ENCODE data around the gene TH. TPM values are rescaled to one million over a fixed set of nuclear protein-coding genes. Genes with fewer than 3 reads are reported as not detected.

Gene TH
- total RNA-seq, 4 donors from 2014 or later = 0.27 TPM; not detected in 2

- Histone ChIP-seq H3K36me3 (no peaks in the 10 kb centered on the region), H3K4me1 (no peaks in the 10 kb centered on the region), H3K27ac (no peak overlapping the region), H3K4me3 (no peak overlapping the region), H3K27me3 (peaks cover 92% of the 10 kb centered on the region), H3K9me3 (no peaks in the 10 kb centered on the region)
- TF ChIP-seq POLR2A (IDR thresholded peaks at IDR 0.05) = no peak
- TF ChIP-seq EP300 (IDR thresholded peaks at IDR 0.05) = no peak
- no peak for TF ChIP-seq POLR2AphosphoS5 (IDR thresholded peaks at IDR 0.05)
- TF ChIP-seq CTCF (IDR thresholded peaks at IDR 0.05) = no peak
- ATAC-seq = no peak
- WGBS, 2 donors (ENCODE audit: low coverage in 1 of 2) = 82 to 94% methylated on average over 6 of the region's 7 CpGs
Measured at GRCh38 chr11:2187280-2187707, 15.7 kb upstream of the TH start.

- 20 to 40% methylated on average over 7 to 10 of the region's 21 CpGs for WGBS, 2 donors (ENCODE audit: low coverage in 1 of 2)
- H3K27me3 ChIP-seq = peaks cover 92% of the 10 kb centered on the region
- ATAC-seq = no peak
- H3K4me1 ChIP-seq = no peaks in the 10 kb centered on the region
- no peak overlapping the region for H3K27ac ChIP-seq
- H3K4me3 ChIP-seq = no peak overlapping the region
- TF ChIP-seq POLR2A (IDR thresholded peaks at IDR 0.05) = no peak
- TF ChIP-seq CTCF (IDR thresholded peaks at IDR 0.05) = peak in 1 of 4 experiments; percentile 41
- TF ChIP-seq EP300 (IDR thresholded peaks at IDR 0.05) = no peak
- H3K9me3 ChIP-seq = no peaks in the 10 kb centered on the region
- no peaks in the 10 kb centered on the region for H3K36me3 ChIP-seq
Measured at GRCh38 chr11:2186669-2187279, 15.2 kb upstream of the TH start.

GRCh38 chr11:2185324-2186085 is 13.9 kb upstream of the TH start:
- no peak for ATAC-seq
- 14% methylated on average over 2 of the region's 23 CpGs; no CpG with 5 or more reads in 1 of the 2 donors for WGBS, 2 donors (ENCODE audit: low coverage in 1 of 2)
- Histone ChIP-seq H3K27ac (no peak overlapping the region), H3K36me3 (no peaks in the 10 kb centered on the region), H3K27me3 (peaks cover 91% of the 10 kb centered on the region), H3K4me3 (no peak overlapping the region), H3K4me1 (no peaks in the 10 kb centered on the region), H3K9me3 (no peaks in the 10 kb centered on the region)
- no peak for TF ChIP-seq POLR2A (IDR thresholded peaks at IDR 0.05)

GRCh38 chr11:2182692-2183474 is 11.3 kb upstream of the TH start:
- Histone ChIP-seq H3K36me3 (no peaks in the 10 kb centered on the region), H3K4me3 (no peak overlapping the region), H3K27ac (no peak overlapping the region), H3K4me1 (no peaks in the 10 kb centered on the region), H3K9me3 (no peaks in the 10 kb centered on the region), H3K27me3 (peaks cover 87% of the 10 kb centered on the region)
- no peak for ATAC-seq
- WGBS, 2 donors (ENCODE audit: low coverage in 1 of 2) = 80 to 93% methylated on average over 3 to 13 of the region's 20 CpGs
- no peak for TF ChIP-seq POLR2A (IDR thresholded peaks at IDR 0.05)
- no peak for TF ChIP-seq EP300 (IDR thresholded peaks at IDR 0.05)
- no peak for TF ChIP-seq POLR2AphosphoS5 (IDR thresholded peaks at IDR 0.05)
- TF ChIP-seq CTCF (IDR thresholded peaks at IDR 0.05) = no peak

- Histone ChIP-seq H3K27me3 (peaks cover 87% of the 10 kb centered on the region), H3K4me3 (no peak overlapping the region), H3K4me1 (no peaks in the 10 kb centered on the region), H3K9me3 (no peaks in the 10 kb centered on the region), H3K36me3 (no peaks in the 10 kb centered on the region), H3K27ac (no peak overlapping the region)
- TF ChIP-seq CTCF (IDR thresholded peaks at IDR 0.05) (no peak), POLR2A (IDR thresholded peaks at IDR 0.05) (no peak), POLR2AphosphoS5 (IDR thresholded peaks at IDR 0.05) (no peak), EP300 (IDR thresholded peaks at IDR 0.05) (no peak)
- WGBS, 2 donors (ENCODE audit: low coverage in 1 of 2) = 90 to 100% methylated on average over 2 to 5 of the region's 18 CpGs
- no peak for ATAC-seq
Measured at GRCh38 chr11:2182075-2182474, 10.5 kb upstream of the TH start.

All from gastroesophageal sphincter (tissue), 4 donors.